HCT116 (cell line): ENCODE measurements around the gene ADARB1. TPM values are rescaled to one million over a fixed set of nuclear protein-coding genes. Genes with fewer than 3 reads are reported as not detected.

Experiments
- ATAC-seq: fragments of 200-7000 bp; cut with Tn5 transposase; 2 replicates; pipeline ENCODE4 v1.9.1; 2020; ENCODE audit warnings: mild to moderate bottlenecking, moderate library complexity
- BruUV-seq: library from RNA; stranded (reverse); fragments of 400-500 nt; replicated peaks from 2 replicates; lab custom pipeline; 2021; lab: Mats Ljungman, UMichigan
- CTCF ChIA-PET: fragments of 300-600 bp; sonication (Branson Sonifier 250); formaldehyde crosslinking; loops from one replicate; lab custom pipeline; 2021; ENCODE audit warnings: antibody characterized with exemption; lab: Charles Lee
- POLR2A ChIA-PET: fragments of 300-600, 350-600 bp; sonication (Branson Sonifier 250); formaldehyde crosslinking; loops from one replicate; lab custom pipeline; 2021; ENCODE audit warnings: antibody characterized with exemption; lab: Charles Lee
- RAD21 ChIA-PET, 2 experiments: fragments of 300-600 bp; sonication (Branson Sonifier 250); formaldehyde crosslinking; loops; one replicate each; lab custom pipeline; 2023; ENCODE audit warnings: low total read pairs in 2 of 2; ENCODE audit not compliant: uncharacterized antibody in 2 of 2, unreplicated experiment in 2 of 2, low non-redundant PET in 1 of 2; lab: Charles Lee
- DNase-seq: peaks from one replicate; pipeline ENCODE4 v3.0.0-alpha.2; 2010; ENCODE audit warnings: low read depth, low spot score
- H2AFZ ChIP-seq: fragments of 200-600 bp; shearing (Covaris generic), sonication (generic); 2 replicates; pipeline ENCODE4 v1.6.1; 2017; ENCODE audit warnings: low read depth, mixed run types, mixed read lengths, antibody characterized with exemption, low read length; ENCODE audit not compliant: poor library complexity, severe bottlenecking
- H3K27ac ChIP-seq: 2 replicates; pipeline ENCODE4 v1.5.1; 2012; ENCODE audit warnings: low read depth, low read length
- H3K27me3 ChIP-seq: fragments of 200-600 bp; sonication (generic); 2 replicates; pipeline ENCODE4 v1.6.1; 2016; ENCODE audit warnings: mixed run types, low read length, mixed read lengths; ENCODE audit not compliant: insufficient read depth
- H3K36me3 ChIP-seq, 2 experiments: fragments of 200-500 bp in 1 of 2; fragments of 200-600 bp in 1 of 2; sonication (Bioruptor generic) in 1 of 2; sonication (generic) in 1 of 2; 2 replicates each; pipeline versions ENCODE4 v1.5.1 to v1.6.1; 2014 to 2016; ENCODE audit warnings: low read length in 2 of 2, inconsistent platforms in 1 of 2, mixed read lengths in 1 of 2, mixed run types in 1 of 2; ENCODE audit not compliant: insufficient read depth in 2 of 2, control insufficient read depth in 1 of 2
- H3K4me1 ChIP-seq, 2 experiments: fragments of 200-600 bp in 1 of 2; sonication (generic) in 1 of 2; 2 replicates each; pipeline versions ENCODE4 v1.5.1 to v1.6.1; 2012 to 2017; ENCODE audit warnings: low read length in 2 of 2, inconsistent platforms in 1 of 2, mild to moderate bottlenecking in 1 of 2, mixed read lengths in 1 of 2, mixed run types in 1 of 2, moderate library complexity in 1 of 2; ENCODE audit not compliant: insufficient read depth in 2 of 2, control insufficient read depth in 1 of 2
- H3K4me2 ChIP-seq: fragments of 200-600 bp; sonication (generic); 2 replicates; pipeline ENCODE4 v1.6.1; 2017; ENCODE audit warnings: mixed run types, low read length, mixed read lengths
- H3K4me3 ChIP-seq, 2 experiments: fragments of 200-600 bp in 1 of 2; sonication (generic) in 1 of 2; replicated peaks in 1 of 2; 2 replicates each; pipeline ENCODE4 v1.5.1; 2011 to 2016; ENCODE audit warnings: low read length in 2 of 2, control low read depth in 1 of 2, low read depth in 1 of 2, mild to moderate bottlenecking in 1 of 2, mixed read lengths in 1 of 2, mixed run types in 1 of 2
- H3K79me2 ChIP-seq: fragments of 200-600 bp; sonication (generic); 2 replicates; pipeline ENCODE4 v1.6.1; 2017; ENCODE audit warnings: mild to moderate bottlenecking, mixed run types, low read length, moderate library complexity, mixed read lengths; ENCODE audit not compliant: insufficient read depth
- H3K9ac ChIP-seq: fragments of 200-600 bp; sonication (generic); 2 replicates; pipeline ENCODE4 v1.6.1; 2016; ENCODE audit warnings: low read length, mixed read lengths
- H3K9me2 ChIP-seq: fragments of 200-600 bp; sonication (generic), shearing (Covaris generic); 2 replicates; pipeline ENCODE4 v1.6.1; 2017; ENCODE audit warnings: mixed run types, mild to moderate bottlenecking, moderate library complexity; ENCODE audit not compliant: insufficient read depth
- H3K9me3 ChIP-seq, 2 experiments: fragments of 200-500 bp in 1 of 2; fragments of 200-600 bp in 1 of 2; sonication (Bioruptor generic) in 1 of 2; sonication (generic) in 1 of 2; 2 replicates each; pipeline ENCODE4 v1.6.1; 2014 to 2017; ENCODE audit warnings: low read length in 2 of 2, mixed read lengths in 2 of 2, inconsistent platforms in 1 of 2, low read depth in 1 of 2, mild to moderate bottlenecking in 1 of 2, mixed run types in 1 of 2, moderate library complexity in 1 of 2; ENCODE audit not compliant: control insufficient read depth in 1 of 2, insufficient read depth in 1 of 2
- H4K20me1 ChIP-seq: fragments of 200-600 bp; sonication (generic), shearing (Covaris generic); 2 replicates; pipeline ENCODE4 v1.6.1; 2017; ENCODE audit warnings: mixed run types, mild to moderate bottlenecking, moderate library complexity; ENCODE audit not compliant: insufficient read depth
- CBX3 ChIP-seq: IDR thresholded peaks from 2 replicates; pipeline ENCODE4 v1.6.1; 2012; ENCODE audit warnings: low read depth
- CTCF ChIP-seq, 3 experiments: fragments of 200-600 bp in 1 of 3; sonication (generic) in 1 of 3; IDR thresholded peaks in 2 of 3; conservative IDR thresholded peaks in 1 of 3; 2 replicates each; pipeline ENCODE4 v1.5.1; 2012 to 2017; ENCODE audit warnings: low read depth in 2 of 3, low read length in 2 of 3, antibody characterized with exemption in 1 of 3, borderline replicate concordance in 1 of 3, control low read depth in 1 of 3, mild to moderate bottlenecking in 1 of 3, mixed read lengths in 1 of 3, mixed run types in 1 of 3, moderate library complexity in 1 of 3; ENCODE audit not compliant: insufficient read depth in 1 of 3
- EGR1 ChIP-seq: IDR thresholded peaks from 2 replicates; pipeline ENCODE4 v1.6.1; 2012; ENCODE audit warnings: low read depth
- ELF1 ChIP-seq: IDR thresholded peaks from 2 replicates; pipeline ENCODE4 v1.6.1; 2012; ENCODE audit warnings: low read depth, borderline replicate concordance
- EZH2phosphoT487 ChIP-seq: fragments of 200-600 bp; IDR thresholded peaks from 2 replicates; pipeline ENCODE4 v1.6.1; 2018; ENCODE audit warnings: antibody characterized with exemption, borderline replicate concordance
- FOSL1 ChIP-seq: IDR thresholded peaks from 2 replicates; pipeline ENCODE4 v1.6.1; 2012; ENCODE audit warnings: low read depth
- MAX ChIP-seq: IDR thresholded peaks from 2 replicates; pipeline ENCODE4 v1.6.1; 2012
- POLR2AphosphoS5 ChIP-seq: IDR thresholded peaks from 2 replicates; pipeline ENCODE4 v1.6.1; 2011; ENCODE audit warnings: mild to moderate bottlenecking, low read depth, low read length, moderate library complexity
- SIN3A ChIP-seq: IDR thresholded peaks from 2 replicates; pipeline ENCODE4 v1.6.1; 2012; ENCODE audit warnings: low read depth
- SRF ChIP-seq: IDR thresholded peaks from 2 replicates; pipeline ENCODE4 v1.6.1; 2012; ENCODE audit warnings: low read depth
- TCF7L2 ChIP-seq: IDR thresholded peaks from 2 replicates; pipeline ENCODE4 v1.7.0; 2011; ENCODE audit warnings: borderline replicate concordance, inconsistent platforms; ENCODE audit not compliant: insufficient read depth, insufficient read length; ENCODE audit errors: extremely low read depth
- YY1 ChIP-seq: IDR thresholded peaks from 2 replicates; pipeline ENCODE4 v1.6.1; 2011; ENCODE audit warnings: low read length, low read depth, moderate library complexity, mild to moderate bottlenecking; ENCODE audit not compliant: insufficient replicate concordance; ENCODE audit errors: extremely low read depth
- ZBTB33 ChIP-seq: IDR thresholded peaks from 2 replicates; pipeline ENCODE4 v1.6.1; 2011; ENCODE audit warnings: mild to moderate bottlenecking, low read length, moderate library complexity; ENCODE audit not compliant: insufficient replicate concordance; ENCODE audit errors: extremely low read depth
- ZFX ChIP-seq: fragments of 450-650 bp; IDR thresholded peaks from 2 replicates; pipeline ENCODE4 v1.6.1; 2017
- ZNF274 ChIP-seq: fragments of 200-500 bp; sonication (Bioruptor generic); IDR thresholded peaks from 2 replicates; pipeline ENCODE4 v1.6.1; 2014; ENCODE audit warnings: mild to moderate bottlenecking, low read depth, low read length, inconsistent platforms
- intact Hi-C: fragments of 100-400 bp; cut with micrococcal nuclease; formaldehyde crosslinking; loops from 2 replicates; pipeline ENCODE4 v1.10.0; 2022
- total RNA-seq: library from RNA; stranded (reverse); gene quantifications from one replicate; pipeline ENCODE4 v1.2.1, GENCODE V29; 2021; ENCODE audit not compliant: unreplicated experiment

The ADARB1 gene
- total RNA-seq, 1 experiment from 2014 or later = 13.5 TPM

GRCh38 chr21:45124596-45124995 lies 50.2 kb downstream of the ADARB1 start:
- POLR2A ChIA-PET = no interaction called here
- Histone ChIP-seq H4K20me1 (no peaks in the 10 kb centered on the region), H3K79me2 (no peaks in the 10 kb centered on the region), H3K4me2 (no peak overlapping the region), H3K27ac (no peak overlapping the region), H3K4me1 (peaks cover 5 to 7% of the 10 kb centered on the region in 2 experiments), H3K9me2 (no peaks in the 10 kb centered on the region), H3K27me3 (no peaks in the 10 kb centered on the region), H3K4me3 (no peak overlapping the region), H3K9me3 (no peaks in the 10 kb centered on the region), H3K9ac (no peak overlapping the region), H2AFZ (no peak overlapping the region), H3K36me3 (no peaks in the 10 kb centered on the region)
- DNase-seq (no peak), ATAC-seq (no peak)
- TF ChIP-seq EGR1 (no peak), ZBTB33 (no peak), MAX (no peak), ZNF274 (no peak), ELF1 (no peak), EZH2phosphoT487 (no peak), YY1 (no peak), CTCF (IDR thresholded peaks at IDR 0.05 in 2 of 3, conservative IDR thresholded peaks at IDR 0.05 in 1 of 3; ENCODE audit: borderline replicate concordance in 1 of 3, insufficient read depth in 1 of 3, low read depth in 2 of 3, low read length in 2 of 3) (no peak), SRF (no peak), CBX3 (no peak), SIN3A (no peak), TCF7L2 (no peak), POLR2AphosphoS5 (no peak), FOSL1 (no peak), ZFX (no peak)
- RAD21 ChIA-PET = interaction anchor here in 1 of 2 experiments (0.6 kb wide), 1 partner anchor 13 kb away, joined by 3 read pairs; no protein-coding TSS in a partner anchor
- BruUV-seq = no TSS peak
- intact Hi-C loops = no loop called here
- CTCF ChIA-PET = interaction anchor here (2.2 to 7.0 kb wide), 2 partner anchors 14 to 22 kb away, joined by 7 to 120 read pairs; no protein-coding TSS in a partner anchor
